Panc1 (cell line): ENCODE data around the gene TFDP2. TPM values are rescaled to one million over a fixed set of nuclear protein-coding genes. Genes with fewer than 3 reads are reported as not detected.

Experiments used
- ATAC-seq: fragments of 200-7000 bp; cut with Tn5 transposase; 2 replicates; pipeline ENCODE4 v1.9.1; 2020; ENCODE audit warnings: mild to moderate bottlenecking, moderate library complexity
- BruUV-seq: library from RNA; stranded (reverse); fragments of 400-500 nt; replicated peaks from 2 replicates; lab custom pipeline; 2021; lab: Mats Ljungman, UMichigan
- CTCF ChIA-PET: fragments of 300-600 bp; sonication (Branson Sonifier 250); formaldehyde crosslinking; loops from one replicate; lab custom pipeline; 2022; ENCODE audit warnings: antibody characterized with exemption; lab: Charles Lee
- POLR2A ChIA-PET: fragments of 300-600 bp; sonication (Branson Sonifier 250); formaldehyde crosslinking; loops from one replicate; lab custom pipeline; 2022; ENCODE audit warnings: antibody characterized with exemption; lab: Charles Lee
- DNase-seq: peaks from one replicate; pipeline ENCODE4 v3.0.0-alpha.2; 2010; ENCODE audit warnings: low read depth, low spot score
- H3K27ac ChIP-seq: 2 replicates; pipeline ENCODE4 v1.5.1; 2011; ENCODE audit warnings: mild to moderate bottlenecking, low read length, inconsistent platforms
- H3K27me3 ChIP-seq: fragments of 200-500 bp; sonication (Bioruptor generic); 2 replicates; pipeline ENCODE4 v1.6.0; 2014; ENCODE audit warnings: low read length, inconsistent platforms; ENCODE audit not compliant: control insufficient read depth, insufficient read depth
- H3K36me3 ChIP-seq: fragments of 200-500 bp; sonication (Bioruptor generic); 2 replicates; pipeline ENCODE4 v1.5.1; 2014; ENCODE audit warnings: inconsistent platforms, mild to moderate bottlenecking, low read length, moderate library complexity; ENCODE audit not compliant: control insufficient read depth, insufficient read depth
- H3K4me1 ChIP-seq: 2 replicates; pipeline ENCODE4 v1.5.1; 2011; ENCODE audit warnings: inconsistent platforms, mild to moderate bottlenecking, low read length, moderate library complexity; ENCODE audit not compliant: control insufficient read depth, insufficient read depth
- H3K4me3 ChIP-seq, 2 experiments: 2 replicates each; pipeline ENCODE4 v1.5.1; 2011 to 2012; ENCODE audit warnings: low read depth in 2 of 2, low read length in 2 of 2, mild to moderate bottlenecking in 2 of 2, inconsistent platforms in 1 of 2, moderate library complexity in 1 of 2
- H3K9me3 ChIP-seq: fragments of 200-500 bp; sonication (Bioruptor generic); 2 replicates; pipeline ENCODE4 v1.5.1; 2014; ENCODE audit warnings: low read depth, mild to moderate bottlenecking, inconsistent platforms, low read length, moderate library complexity; ENCODE audit not compliant: control insufficient read depth, insufficient read depth
- POLR2AphosphoS5 ChIP-seq: IDR thresholded peaks from 2 replicates; pipeline ENCODE4 v1.6.1; 2012; ENCODE audit warnings: mild to moderate bottlenecking, low read depth, low read length, moderate library complexity
- SIN3A ChIP-seq: IDR thresholded peaks from 2 replicates; pipeline ENCODE4 v1.6.1; 2012; ENCODE audit warnings: low read depth, mild to moderate bottlenecking, low read length, moderate library complexity, borderline replicate concordance; ENCODE audit not compliant: insufficient read depth
- TCF7L2 ChIP-seq: IDR thresholded peaks from 2 replicates; pipeline ENCODE4 v1.6.1; 2011; ENCODE audit warnings: mild to moderate bottlenecking, low read depth, low read length, inconsistent platforms
- in situ Hi-C: cut with HindIII; loops from 2 replicates; pipeline ENCODE4 v1.10.0; 2016; ENCODE audit warnings: low sequenced_read_pairs, low pct_unique_long_range_greater_than_20kb
- intact Hi-C: fragments of 100-400 bp; cut with micrococcal nuclease; formaldehyde crosslinking; loops from one replicate; pipeline ENCODE4 v1.10.0; 2022; ENCODE audit not compliant: unreplicated experiment
- total RNA-seq: library from RNA; stranded (reverse); gene quantifications from one replicate; pipeline ENCODE4 v1.2.1, GENCODE V29; 2021; ENCODE audit not compliant: unreplicated experiment
- TF ChIP-seq, protein P1 (sequence below): fragments of 450-650 bp; IDR thresholded peaks from 2 replicates; pipeline ENCODE4 v1.5.1; 2017; ENCODE audit warnings: mild to moderate bottlenecking
- TF ChIP-seq, protein P2 (sequence below), 2 experiments: IDR thresholded peaks; 2 replicates each; pipeline ENCODE4 v1.6.1; 2011 to 2012; ENCODE audit warnings: low read depth in 2 of 2, control low read depth in 1 of 2, low read length in 1 of 2, mild to moderate bottlenecking in 1 of 2, moderate library complexity in 1 of 2; ENCODE audit not compliant: insufficient read depth in 1 of 2

The TFDP2 gene
- total RNA-seq, 1 experiment from 2014 or later = 66.3 TPM

DNA sequence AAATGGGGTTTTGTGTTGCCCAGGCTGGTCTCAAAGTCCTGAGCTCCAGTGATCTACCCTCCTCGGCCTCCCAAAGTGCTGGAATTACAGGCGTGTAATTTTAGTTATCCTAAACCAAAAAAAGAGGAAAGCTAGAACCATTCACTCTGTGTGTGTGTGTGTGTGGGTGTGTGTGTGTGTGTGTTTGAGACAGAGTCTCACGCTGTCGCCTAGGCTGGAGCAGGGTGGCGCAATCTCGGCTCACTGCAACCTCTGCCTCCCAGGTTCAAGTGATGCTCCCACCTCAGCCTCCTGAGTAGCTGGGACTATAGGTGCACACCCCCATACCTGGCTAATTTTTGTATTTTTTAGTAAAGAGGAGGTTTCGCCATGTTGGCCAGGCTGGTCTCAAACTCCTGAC lies 84.0 kb downstream of the TFDP2 start:
- no peak overlapping the region for H3K4me3 ChIP-seq
- no peak overlapping the region for H3K27ac ChIP-seq
- CTCF ChIA-PET = no interaction called here
- ATAC-seq (no peak), DNase-seq (no peak)
- BruUV-seq = no TSS peak
- intact Hi-C loops = no loop called here
- in situ Hi-C loops = no loop called here
- POLR2A ChIA-PET = no interaction called here
- H3K4me1 ChIP-seq = no peaks in the 10 kb centered on the region
- no peaks in the 10 kb centered on the region for H3K36me3 ChIP-seq
- H3K9me3 ChIP-seq = no peaks in the 10 kb centered on the region
- TF ChIP-seq SIN3A (no peak), TCF7L2 (no peak), POLR2AphosphoS5 (no peak)
- TF ChIP-seq, protein P1, sequence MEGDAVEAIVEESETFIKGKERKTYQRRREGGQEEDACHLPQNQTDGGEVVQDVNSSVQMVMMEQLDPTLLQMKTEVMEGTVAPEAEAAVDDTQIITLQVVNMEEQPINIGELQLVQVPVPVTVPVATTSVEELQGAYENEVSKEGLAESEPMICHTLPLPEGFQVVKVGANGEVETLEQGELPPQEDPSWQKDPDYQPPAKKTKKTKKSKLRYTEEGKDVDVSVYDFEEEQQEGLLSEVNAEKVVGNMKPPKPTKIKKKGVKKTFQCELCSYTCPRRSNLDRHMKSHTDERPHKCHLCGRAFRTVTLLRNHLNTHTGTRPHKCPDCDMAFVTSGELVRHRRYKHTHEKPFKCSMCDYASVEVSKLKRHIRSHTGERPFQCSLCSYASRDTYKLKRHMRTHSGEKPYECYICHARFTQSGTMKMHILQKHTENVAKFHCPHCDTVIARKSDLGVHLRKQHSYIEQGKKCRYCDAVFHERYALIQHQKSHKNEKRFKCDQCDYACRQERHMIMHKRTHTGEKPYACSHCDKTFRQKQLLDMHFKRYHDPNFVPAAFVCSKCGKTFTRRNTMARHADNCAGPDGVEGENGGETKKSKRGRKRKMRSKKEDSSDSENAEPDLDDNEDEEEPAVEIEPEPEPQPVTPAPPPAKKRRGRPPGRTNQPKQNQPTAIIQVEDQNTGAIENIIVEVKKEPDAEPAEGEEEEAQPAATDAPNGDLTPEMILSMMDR = no peak
- TF ChIP-seq, protein P2, sequence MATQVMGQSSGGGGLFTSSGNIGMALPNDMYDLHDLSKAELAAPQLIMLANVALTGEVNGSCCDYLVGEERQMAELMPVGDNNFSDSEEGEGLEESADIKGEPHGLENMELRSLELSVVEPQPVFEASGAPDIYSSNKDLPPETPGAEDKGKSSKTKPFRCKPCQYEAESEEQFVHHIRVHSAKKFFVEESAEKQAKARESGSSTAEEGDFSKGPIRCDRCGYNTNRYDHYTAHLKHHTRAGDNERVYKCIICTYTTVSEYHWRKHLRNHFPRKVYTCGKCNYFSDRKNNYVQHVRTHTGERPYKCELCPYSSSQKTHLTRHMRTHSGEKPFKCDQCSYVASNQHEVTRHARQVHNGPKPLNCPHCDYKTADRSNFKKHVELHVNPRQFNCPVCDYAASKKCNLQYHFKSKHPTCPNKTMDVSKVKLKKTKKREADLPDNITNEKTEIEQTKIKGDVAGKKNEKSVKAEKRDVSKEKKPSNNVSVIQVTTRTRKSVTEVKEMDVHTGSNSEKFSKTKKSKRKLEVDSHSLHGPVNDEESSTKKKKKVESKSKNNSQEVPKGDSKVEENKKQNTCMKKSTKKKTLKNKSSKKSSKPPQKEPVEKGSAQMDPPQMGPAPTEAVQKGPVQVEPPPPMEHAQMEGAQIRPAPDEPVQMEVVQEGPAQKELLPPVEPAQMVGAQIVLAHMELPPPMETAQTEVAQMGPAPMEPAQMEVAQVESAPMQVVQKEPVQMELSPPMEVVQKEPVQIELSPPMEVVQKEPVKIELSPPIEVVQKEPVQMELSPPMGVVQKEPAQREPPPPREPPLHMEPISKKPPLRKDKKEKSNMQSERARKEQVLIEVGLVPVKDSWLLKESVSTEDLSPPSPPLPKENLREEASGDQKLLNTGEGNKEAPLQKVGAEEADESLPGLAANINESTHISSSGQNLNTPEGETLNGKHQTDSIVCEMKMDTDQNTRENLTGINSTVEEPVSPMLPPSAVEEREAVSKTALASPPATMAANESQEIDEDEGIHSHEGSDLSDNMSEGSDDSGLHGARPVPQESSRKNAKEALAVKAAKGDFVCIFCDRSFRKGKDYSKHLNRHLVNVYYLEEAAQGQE (IDR thresholded peaks at IDR 0.05; ENCODE audit: insufficient read depth in 1 of 2, low read depth in 2 of 2, low read length in 1 of 2) = no peak
- no peaks in the 10 kb centered on the region for H3K27me3 ChIP-seq

DNA sequence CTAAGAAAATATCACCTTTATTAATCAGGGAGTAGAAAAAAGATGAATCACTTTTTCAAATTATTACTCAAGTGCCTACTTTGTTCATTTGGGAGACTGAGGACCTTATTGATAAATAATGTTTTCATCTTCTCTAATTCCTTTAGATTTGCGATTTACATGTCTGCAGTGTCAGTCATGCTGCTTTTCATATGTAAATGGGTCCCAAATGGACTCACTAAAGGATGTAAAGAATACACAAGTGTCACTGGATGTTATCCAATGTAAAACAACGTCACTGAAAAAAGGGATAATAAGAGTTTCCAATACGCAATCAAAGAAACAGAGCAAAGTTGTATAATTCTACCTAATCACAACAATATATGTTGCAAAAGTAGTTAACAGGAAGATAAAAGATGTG lies 84.9 kb downstream of the TFDP2 start:
- H3K27ac ChIP-seq = no peak overlapping the region
- DNase-seq = no peak
- TF ChIP-seq, protein P2 (IDR thresholded peaks at IDR 0.05; ENCODE audit: insufficient read depth in 1 of 2, low read depth in 2 of 2, low read length in 1 of 2) = no peak
- TF ChIP-seq SIN3A (no peak), TCF7L2 (no peak), POLR2AphosphoS5 (no peak)
- TF ChIP-seq, protein P1 = no peak
- no peaks in the 10 kb centered on the region for H3K36me3 ChIP-seq
- BruUV-seq = no TSS peak
- no peaks in the 10 kb centered on the region for H3K9me3 ChIP-seq
- H3K4me3 ChIP-seq = no peak overlapping the region
- in situ Hi-C loops = no loop called here
- CTCF ChIA-PET = no interaction called here
- ATAC-seq = no peak
- no peaks in the 10 kb centered on the region for H3K27me3 ChIP-seq
- H3K4me1 ChIP-seq = no peaks in the 10 kb centered on the region
- POLR2A ChIA-PET = interaction anchor here (0.7 kb wide), 1 partner anchor 16 kb away, joined by 3 read pairs; no protein-coding TSS in a partner anchor
- intact Hi-C loops = no loop called here
